ENCODE measurements around the gene CLPTM1. TPM values are rescaled to one million over a fixed set of nuclear protein-coding genes. Genes with fewer than 3 reads are reported as not detected.

Gene CLPTM1
- total RNA-seq, 1 experiment from 2014 or later = 24.3 TPM

DNA sequence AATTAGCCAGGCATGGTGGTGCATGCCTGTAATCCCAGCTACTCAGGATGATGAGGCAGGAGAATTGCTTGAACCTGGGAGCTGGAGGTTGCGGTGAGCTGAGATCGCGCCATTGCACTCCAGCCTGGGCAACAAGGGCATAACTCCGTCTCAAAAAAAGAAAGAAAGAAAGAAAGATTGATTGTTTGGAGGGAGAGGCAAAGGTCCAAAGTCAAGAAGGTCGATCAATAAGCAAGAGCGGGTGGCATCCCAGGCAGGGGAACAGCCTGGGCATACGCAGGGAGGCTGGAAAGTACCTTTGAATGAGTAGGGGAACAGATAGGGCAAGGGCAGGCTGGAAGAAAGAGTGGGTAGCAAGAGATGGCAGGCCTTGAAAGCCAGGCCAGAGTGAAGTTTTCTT is 25.1 kb upstream of the CLPTM1 start:
- in situ Hi-C loops (cut with HindIII; ENCODE audit: low pct_unique_long_range_greater_than_20kb, low sequenced_read_pairs) = no loop called here
- no peak for DNase-seq (ENCODE audit: low read depth)

DNA sequence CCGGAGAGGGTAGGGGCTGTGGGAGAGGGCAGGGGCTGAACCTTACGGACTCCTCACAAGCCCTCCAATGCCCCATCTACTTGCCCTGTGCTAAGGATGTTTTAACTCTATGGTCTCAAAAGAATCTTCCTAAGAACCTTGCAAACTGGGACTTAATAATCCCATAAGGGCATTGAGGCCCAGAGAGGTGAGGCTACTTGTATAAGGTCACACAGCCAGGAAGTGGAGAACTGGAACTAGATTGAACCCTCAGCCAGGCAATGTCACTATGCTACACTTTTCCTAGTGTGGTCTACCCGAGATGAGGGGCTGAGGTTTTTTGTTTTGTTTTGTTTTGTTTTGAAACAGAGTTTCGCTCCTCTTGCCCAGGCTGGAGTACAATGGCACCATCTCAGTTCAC is 23.6 kb upstream of the CLPTM1 start:
- DNase-seq (ENCODE audit: low read depth) = no peak
- in situ Hi-C loops (cut with HindIII; ENCODE audit: low pct_unique_long_range_greater_than_20kb, low sequenced_read_pairs) = no loop called here

GRCh38 chr19:44939668-44940067 is 15.5 kb upstream of the CLPTM1 start:
- DNase-seq (ENCODE audit: low read depth) = no peak
- in situ Hi-C loops (cut with HindIII; ENCODE audit: low pct_unique_long_range_greater_than_20kb, low sequenced_read_pairs) = no loop called here

DNA sequence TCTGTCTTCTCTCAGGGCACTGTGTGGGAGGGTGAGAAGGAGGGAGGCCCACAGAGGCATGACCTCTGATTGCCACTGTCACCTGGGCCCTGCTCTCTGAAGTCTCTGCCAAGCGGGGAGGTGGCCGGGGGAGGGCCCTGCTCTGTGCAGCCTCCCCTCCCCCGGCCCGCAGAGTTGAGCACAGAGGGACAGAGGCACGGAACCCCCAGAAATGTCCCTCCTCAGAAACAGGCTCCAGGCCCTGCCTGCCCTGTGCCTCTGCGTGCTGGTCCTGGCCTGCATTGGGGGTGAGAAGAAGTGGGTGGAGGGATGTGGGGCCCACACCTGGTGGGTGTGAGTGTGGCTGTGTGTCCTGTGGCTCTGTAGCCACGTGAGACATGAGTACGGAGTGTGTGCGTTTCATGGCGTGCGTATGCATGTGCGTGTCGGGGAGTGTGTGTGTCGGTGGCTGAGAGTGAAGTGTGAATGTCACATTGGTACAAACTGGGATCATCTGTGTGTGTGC is 13.1 kb upstream of the CLPTM1 start, which contains the start of gene APOC4:
Gene APOC4, plus strand, starts transcription at position 171 of the 505 bp plus-strand sequence. Its CDS starts 41 bp downstream, at position 212.
- no peak for DNase-seq (ENCODE audit: low read depth)
- in situ Hi-C loops (cut with HindIII; ENCODE audit: low pct_unique_long_range_greater_than_20kb, low sequenced_read_pairs) = no loop called here

DNA sequence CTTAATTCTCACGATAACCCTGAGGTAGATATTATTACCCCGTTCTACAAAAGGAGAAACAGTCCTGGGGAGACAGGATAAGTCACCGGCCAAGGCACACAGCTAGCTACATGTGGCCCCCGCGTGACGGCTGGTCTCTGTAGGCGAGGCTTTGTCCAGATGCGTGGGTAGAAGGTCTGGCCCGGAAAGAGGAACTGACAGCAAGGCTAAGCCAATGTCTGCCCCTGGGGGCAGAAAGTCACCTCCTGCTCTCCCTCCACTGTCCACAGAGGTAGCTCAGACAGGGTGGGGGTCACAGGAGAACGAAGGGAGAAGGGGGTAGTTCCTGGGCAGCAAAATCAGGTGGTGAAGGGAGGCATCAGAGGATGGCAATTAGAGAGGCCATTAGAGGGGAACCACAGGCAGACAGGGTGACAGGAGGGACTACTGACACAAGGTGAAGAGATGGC is 11.4 kb upstream of the CLPTM1 start:
- in situ Hi-C loops (cut with HindIII; ENCODE audit: low pct_unique_long_range_greater_than_20kb, low sequenced_read_pairs) = no loop called here
- DNase-seq (ENCODE audit: low read depth) = no peak

- in situ Hi-C loops (cut with HindIII; ENCODE audit: low pct_unique_long_range_greater_than_20kb, low sequenced_read_pairs) = no loop called here
- no peak for DNase-seq (ENCODE audit: low read depth)
These were observed 8.1 kb upstream of the CLPTM1 start for GRCh38 chr19:44947041-44947581.

DNA sequence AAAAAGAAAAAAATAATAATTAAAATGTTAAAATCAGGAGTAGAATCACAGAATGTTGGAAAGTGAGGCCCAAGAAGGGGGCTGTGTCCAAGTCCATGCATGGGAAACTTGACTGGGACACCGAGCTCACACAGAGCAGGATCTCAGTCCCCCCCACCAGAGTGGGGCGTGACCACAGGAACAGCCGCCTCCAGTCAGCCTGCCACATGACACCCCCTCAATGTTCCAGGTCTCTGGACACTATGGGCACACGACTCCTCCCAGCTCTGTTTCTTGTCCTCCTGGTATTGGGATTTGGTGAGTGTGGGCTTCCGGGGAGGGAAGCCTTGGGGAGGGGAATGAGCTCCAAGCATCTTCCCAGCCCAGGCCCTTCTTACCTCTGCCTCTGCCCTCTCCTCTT is 6.9 kb upstream of the CLPTM1 start:
- DNase-seq (ENCODE audit: low read depth) = no peak
- in situ Hi-C loops (cut with HindIII; ENCODE audit: low pct_unique_long_range_greater_than_20kb, low sequenced_read_pairs) = no loop called here

GRCh38 chr19:44948763-44949374 is 6.3 kb upstream of the CLPTM1 start:
- in situ Hi-C loops (cut with HindIII; ENCODE audit: low pct_unique_long_range_greater_than_20kb, low sequenced_read_pairs) = no loop called here
- no peak for DNase-seq (ENCODE audit: low read depth)

DNA sequence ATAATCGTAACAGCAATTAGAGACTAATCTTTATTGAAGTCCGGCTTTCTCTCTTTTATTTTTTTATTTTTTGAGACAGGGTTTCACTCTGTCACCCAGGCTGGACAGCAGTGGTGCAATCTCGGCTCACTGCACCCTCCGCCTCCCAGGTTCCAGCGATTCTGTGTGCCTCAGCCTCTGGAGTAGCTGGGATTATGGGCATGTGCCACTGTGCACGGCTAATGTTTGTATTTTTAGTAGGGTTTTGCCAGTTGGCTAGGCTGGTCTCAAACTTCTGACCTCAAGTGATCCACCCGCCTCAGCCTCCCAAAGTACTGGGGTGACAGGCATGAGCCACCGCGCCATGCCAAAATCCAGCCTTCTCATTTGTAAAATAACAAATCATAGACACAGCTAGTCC is 5.6 kb upstream of the CLPTM1 start:
- DNase-seq (ENCODE audit: low read depth) = no peak
- in situ Hi-C loops (cut with HindIII; ENCODE audit: low pct_unique_long_range_greater_than_20kb, low sequenced_read_pairs) = no loop called here

DNA sequence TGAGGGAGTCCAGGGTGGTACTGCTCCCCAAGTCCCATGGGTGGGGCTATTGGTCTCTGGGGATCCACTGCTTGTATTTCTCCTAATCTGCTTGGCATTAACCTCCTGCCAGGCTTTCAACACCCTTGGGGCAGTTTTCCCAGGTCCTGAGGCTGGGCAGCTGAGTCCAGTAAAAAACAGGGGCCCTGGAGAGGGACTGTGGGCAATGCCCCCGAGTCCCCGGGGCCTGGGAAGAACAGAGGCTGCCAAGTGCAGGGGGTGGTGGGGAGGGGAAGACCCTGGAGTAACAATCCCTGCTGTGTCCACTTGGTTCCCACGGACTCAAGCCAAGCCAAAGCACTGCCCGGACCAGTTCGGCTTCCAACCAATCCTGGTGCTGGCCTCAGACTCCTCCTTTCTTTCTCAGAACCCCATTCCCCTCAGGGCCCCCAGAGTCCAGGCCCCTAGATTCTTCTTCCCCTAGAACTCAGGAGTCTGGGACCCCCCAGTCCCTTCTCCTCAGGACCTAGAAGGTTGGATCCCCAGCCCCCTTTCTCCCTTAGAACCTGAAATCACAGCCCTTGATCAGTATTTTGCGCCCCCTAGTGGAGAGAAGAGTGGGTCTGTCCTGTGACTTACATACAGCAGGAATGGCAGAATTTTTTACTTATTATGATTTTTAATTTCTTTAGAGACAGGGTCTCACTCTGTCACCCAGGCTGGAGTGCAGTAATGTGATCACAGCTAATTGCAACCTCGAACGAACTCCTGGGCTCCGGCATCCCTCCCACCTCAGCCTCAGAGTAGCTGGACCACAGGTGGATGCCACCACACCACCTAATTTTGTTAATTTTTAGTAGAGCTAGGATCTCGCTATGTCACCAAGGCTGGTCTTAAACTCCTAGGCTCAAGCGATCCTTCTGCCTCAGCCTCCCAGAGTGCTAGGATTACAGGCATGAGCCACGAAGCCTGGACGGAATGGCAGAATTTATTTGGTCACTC is 3.7 kb upstream of the CLPTM1 start:
- in situ Hi-C loops (cut with HindIII; ENCODE audit: low pct_unique_long_range_greater_than_20kb, low sequenced_read_pairs) = no loop called here
- peak; percentile 60 for DNase-seq (ENCODE audit: low read depth)

DNA sequence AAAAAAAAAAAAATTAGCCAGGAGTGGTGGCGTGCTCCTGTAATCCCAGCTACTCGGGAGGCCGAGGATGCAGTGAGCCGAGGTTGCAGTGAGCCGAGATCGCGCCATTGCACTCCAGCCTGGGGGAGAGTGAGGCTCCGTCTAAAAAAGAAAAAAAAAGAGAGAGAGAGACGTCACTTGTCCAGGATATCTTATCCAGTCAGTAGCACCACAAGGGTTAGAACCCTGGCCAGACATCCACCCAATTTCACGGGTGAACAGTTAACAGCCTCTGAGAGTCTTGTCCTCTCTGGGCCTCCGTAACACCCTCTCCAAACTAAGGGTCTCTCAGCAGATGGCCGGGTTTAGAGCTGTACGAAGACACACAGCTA is 917 bp upstream of the CLPTM1 start:
- no peak for DNase-seq (ENCODE audit: low read depth)
- in situ Hi-C loops (cut with HindIII; ENCODE audit: low pct_unique_long_range_greater_than_20kb, low sequenced_read_pairs) = no loop called here

DNA sequence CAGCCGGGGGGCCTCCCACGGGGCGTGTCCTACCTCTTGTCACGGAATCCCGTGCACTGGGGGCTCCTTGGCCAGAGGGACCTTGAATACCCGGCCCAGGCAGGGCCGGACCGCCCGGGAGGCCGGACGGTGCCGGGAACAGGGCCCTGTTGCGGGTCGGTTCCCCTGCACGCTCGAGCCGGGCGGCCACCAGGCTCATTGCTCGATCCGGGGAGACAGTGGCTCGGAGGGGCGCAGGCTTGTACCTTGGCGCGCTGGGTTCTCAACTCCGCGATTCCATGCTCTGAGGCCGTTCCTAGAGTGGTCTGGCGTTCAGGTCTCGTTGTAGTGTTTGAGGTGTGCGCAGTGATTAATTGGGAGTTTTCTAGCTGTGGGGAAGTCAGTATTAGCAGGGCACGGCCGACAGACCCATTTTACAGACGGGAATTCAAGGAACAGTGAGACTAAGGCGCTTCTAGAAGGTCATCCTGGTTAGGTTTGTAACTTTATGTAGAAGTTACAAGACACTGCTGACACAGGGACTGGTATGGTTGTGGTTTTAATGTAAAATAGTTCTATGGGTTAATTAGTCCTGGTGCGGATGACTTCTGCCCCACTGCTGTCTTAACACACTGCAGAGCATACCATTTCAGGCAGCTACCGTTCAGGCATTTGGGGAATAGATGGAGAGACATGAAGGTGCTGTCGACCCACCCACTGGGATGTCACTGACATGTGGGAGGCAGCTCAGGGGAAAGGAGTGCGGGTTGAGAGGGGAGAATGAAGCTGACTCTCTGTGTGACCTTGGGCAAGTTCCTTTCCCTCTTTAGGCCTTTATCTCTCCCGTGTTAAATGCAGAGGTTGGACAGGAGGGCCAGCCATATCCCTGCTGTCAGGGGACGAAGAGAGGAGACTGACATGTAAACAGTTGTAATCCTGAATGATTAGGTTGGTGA is 592 bp downstream of the CLPTM1 start:
- in situ Hi-C loops (cut with HindIII; ENCODE audit: low pct_unique_long_range_greater_than_20kb, low sequenced_read_pairs) = no loop called here
- DNase-seq (ENCODE audit: low read depth) = no peak

GRCh38 chr19:44957526-44957925 is 2.3 kb downstream of the CLPTM1 start:
- DNase-seq (ENCODE audit: low read depth) = no peak
- in situ Hi-C loops (cut with HindIII; ENCODE audit: low pct_unique_long_range_greater_than_20kb, low sequenced_read_pairs) = no loop called here

DNA sequence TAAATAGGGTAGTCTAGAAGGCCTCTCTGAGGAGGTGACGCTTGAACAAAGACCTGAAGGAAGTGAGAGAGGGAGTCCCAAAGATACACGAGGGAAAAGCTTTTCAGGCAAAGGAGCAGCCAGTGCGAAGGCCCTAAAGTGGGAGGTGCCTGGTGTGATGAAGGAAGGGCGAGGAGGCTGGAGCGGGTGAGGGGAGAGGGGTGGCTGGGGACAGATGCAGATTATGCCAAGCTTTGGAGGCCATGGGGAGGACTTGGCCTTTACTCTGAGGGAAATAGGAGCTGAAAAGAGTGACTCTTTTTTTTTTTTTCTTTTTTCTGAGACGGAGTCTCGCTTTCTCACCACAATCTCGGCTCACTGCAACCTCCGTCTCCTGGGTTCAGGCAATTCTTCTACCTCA is 2.9 kb downstream of the CLPTM1 start:
- in situ Hi-C loops (cut with HindIII; ENCODE audit: low pct_unique_long_range_greater_than_20kb, low sequenced_read_pairs) = no loop called here
- DNase-seq (ENCODE audit: low read depth) = no peak

GRCh38 chr19:44959691-44960090 is 4.5 kb downstream of the CLPTM1 start:
- in situ Hi-C loops (cut with HindIII; ENCODE audit: low pct_unique_long_range_greater_than_20kb, low sequenced_read_pairs) = no loop called here
- no peak for DNase-seq (ENCODE audit: low read depth)

GRCh38 chr19:44960906-44961728 is 5.9 kb downstream of the CLPTM1 start:
- no peak for DNase-seq (ENCODE audit: low read depth)
- in situ Hi-C loops (cut with HindIII; ENCODE audit: low pct_unique_long_range_greater_than_20kb, low sequenced_read_pairs) = no loop called here

GRCh38 chr19:44961821-44962220 is 6.6 kb downstream of the CLPTM1 start:
- DNase-seq (ENCODE audit: low read depth) = no peak
- in situ Hi-C loops (cut with HindIII; ENCODE audit: low pct_unique_long_range_greater_than_20kb, low sequenced_read_pairs) = no loop called here
